Stimulated activated CD4-positive, alpha-beta T cell treated with anti-CD3 and anti-CD28 coated beads, Interleukin-12 subunit alpha, Interleukin-12 subunit beta, amount 100 ng/mL, for 48 hours (primary cell): Measurements from ENCODE around the gene ZDHHC18.
"Not testable (repeated sequence)": the region's sequence is repeated elsewhere in the genome, so short reads cannot be mapped to it uniquely, and the experiment has no call there.

Experiments used
- DNase-seq, 3 donors: peaks; one replicate each; pipeline ENCODE4 v3.0.0-alpha.2; 2020; ENCODE audit warnings: low read depth in 2 of 3, low spot score in 1 of 3

The ZDHHC18 gene

DNA sequence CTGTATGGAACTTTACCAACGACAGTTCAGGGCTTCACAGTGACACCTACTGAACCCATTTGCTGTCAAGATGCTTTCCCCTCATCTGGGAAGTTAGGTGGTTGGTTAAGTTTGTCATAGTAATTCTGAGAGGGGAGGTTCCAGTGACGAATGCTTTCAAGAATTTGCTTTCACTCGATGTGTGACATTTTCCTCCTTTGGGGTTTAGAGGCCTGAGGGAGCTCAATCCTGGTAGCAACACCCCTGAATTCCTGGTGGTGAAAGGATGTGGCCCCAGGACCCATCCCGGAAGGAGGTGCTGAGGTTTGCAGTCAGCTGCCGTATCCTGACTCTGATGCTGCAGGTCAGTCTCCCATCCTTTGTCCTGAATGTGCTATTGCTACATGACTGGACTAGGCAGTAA lies 35.9 kb upstream of the ZDHHC18 start:
- DNase-seq: peak in 1 of 3 donors; percentile 54

- no peak for DNase-seq
Measured at GRCh38 chr1:26791148-26791547, 35.3 kb upstream of the ZDHHC18 start.

DNA sequence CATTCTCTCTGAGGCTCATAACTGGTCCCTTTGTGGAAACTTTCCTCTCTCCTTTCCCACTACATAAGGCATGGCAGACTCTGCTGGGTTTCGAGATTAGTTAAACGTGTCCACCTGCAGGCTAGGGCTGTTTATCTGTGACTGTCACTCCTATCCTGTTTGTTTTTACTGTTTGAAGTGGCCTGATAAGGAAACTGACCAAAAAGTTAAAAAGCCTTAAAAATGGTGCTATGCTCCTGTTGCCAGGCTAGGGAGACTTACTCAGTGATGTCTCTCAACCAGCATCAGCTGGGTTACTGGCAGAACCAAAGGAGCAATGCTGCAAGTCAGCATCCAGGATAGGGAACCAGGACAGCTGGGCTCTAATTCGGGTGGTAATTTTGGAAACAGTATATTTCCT lies 34.9 kb upstream of the ZDHHC18 start:
- DNase-seq: no peak

GRCh38 chr1:26792924-26793323 lies 33.6 kb upstream of the ZDHHC18 start:
- no peak for DNase-seq

- DNase-seq: no peak
Measured at GRCh38 chr1:26794391-26794790, 32.1 kb upstream of the ZDHHC18 start.

- no peak for DNase-seq
Measured at GRCh38 chr1:26797627-26798026, 28.9 kb upstream of the ZDHHC18 start.

- no peak for DNase-seq
Measured at GRCh38 chr1:26799479-26800142, 26.9 kb upstream of the ZDHHC18 start.

DNA sequence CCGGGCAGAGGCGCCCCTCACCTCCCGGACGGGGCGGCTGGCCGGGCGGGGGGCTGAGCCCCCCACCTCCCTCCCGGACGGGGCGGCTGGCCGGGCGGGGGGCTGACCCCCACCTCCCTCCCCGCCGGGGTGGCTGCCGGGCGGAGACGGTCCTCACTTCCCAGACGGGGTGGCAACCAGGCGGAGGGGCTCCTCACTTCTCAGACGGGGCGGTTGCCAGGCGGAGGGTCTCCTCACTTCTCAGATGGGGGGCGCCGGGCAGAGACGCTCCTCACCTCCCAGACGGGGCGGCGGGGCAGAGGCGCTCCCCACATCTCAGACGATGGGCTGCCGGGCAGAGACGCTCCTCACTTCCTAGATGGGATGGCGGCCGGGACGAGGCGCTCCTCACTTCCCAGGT lies 22.6 kb upstream of the ZDHHC18 start:
- DNase-seq: not testable (repeated sequence)

- peak; percentile 62 to 80 (median 68) for DNase-seq
Measured at GRCh38 chr1:26810105-26810504, 16.4 kb upstream of the ZDHHC18 start.

DNA sequence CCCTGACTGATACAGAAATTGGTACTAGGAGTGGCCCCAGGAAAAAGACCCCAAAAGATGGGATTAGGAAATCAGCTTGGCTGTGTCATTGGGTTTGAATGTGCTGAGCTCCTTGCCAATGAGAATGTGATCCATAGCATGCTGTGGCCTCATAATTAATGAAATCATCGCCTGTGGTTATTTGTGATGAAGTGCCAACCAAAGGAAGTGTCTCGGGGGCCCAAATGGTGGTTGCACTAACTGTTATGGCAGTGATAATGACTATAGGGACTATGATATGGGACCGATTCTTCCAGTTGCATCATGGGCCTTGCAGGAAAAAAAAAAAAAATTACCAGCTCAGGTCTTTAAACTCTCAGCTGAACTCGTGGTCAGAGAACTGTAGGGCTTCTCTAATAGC lies 15.4 kb upstream of the ZDHHC18 start:
- no peak for DNase-seq

DNA sequence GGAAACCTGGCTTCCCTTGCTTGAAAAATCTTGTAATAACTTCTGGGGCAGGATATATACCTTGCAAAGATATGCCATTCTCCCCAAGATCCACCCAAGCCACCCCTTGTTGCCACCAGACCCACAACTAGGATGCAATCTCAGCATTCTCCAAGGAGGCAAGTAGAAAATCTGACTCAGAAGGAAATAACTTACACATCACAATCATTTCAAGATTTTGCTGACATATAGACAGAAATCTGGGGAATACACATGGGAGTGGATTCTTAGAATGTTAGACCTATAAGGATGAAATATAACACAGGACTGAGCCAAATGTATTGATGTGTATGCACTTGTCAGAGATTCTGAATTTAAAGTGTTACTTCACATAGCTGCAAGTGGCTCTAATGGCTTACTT lies 14.8 kb upstream of the ZDHHC18 start:
- DNase-seq: no peak

GRCh38 chr1:26814377-26814776 lies 12.1 kb upstream of the ZDHHC18 start:
- no peak for DNase-seq

DNA sequence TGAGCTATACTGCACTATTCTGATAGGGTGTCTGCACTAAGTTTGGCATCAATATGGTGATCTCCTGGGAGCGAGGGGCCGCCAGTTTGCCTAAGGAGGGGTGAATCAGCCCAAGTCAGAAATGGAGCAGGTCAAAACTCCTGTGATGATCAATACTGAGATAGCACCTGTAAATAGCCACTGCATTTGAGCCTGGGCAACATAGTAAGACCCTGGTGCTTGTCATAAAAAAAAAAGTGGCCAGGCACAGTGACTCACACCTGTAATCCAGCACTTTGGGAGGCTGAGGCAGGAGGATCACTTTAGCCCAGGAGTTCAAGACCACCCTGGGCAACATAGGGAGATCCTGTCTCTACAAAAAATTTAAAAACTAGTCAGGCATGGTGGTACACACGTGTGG lies 11.6 kb upstream of the ZDHHC18 start:
- no peak for DNase-seq

DNA sequence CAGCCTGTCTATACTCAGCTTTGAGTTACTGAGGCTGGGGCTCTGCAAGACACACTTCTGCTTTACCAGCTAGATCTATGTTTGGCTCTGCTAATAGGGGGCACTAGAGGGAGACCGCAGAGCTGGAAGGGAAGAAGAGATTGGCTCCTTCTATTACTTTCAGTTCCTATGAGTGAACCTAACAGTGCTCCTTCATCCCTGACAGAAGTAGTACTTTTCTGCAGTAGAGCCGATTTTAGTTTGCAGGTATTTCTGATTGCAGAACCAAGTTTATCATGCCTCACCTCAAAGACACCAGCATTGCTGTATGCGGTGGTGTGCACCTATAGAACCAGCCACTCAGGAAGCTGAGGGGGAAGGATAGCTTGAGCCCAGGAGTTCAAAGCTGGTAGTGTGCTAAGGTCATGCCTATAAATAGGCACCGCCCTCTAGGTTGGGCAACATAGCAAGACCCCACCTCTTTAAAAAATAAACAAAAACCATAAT lies 5.7 kb upstream of the ZDHHC18 start:
- DNase-seq: no peak

DNA sequence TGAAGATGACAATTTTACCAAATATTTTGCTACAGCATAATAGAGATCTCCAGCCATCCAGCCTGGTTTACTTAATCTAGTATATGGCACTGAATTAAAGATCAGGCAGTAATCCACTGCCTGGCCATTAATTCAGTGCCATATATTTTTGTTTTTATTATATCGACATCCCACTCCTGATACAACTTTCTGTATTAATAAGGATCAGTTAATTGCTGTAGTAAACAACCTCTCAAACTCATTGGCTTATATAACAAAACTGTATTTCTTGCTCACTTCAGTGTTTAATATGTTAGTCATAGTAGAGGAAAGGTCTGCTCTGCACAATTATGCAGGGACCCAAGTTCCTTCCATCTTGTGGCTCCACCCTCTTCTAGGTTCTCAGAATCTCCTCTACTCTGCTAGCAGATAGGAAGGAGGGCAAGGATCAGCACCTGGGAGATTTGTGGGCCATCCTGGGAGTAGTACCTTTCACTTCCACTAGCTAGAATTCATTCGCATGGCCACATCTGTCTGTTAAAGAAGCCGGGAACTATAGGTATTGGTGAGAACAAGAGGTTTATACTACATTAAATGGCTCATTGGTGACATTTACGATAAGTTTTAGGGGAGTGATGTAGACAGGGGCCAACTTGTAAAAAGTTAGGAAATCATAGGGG lies 3.6 kb upstream of the ZDHHC18 start:
- DNase-seq: no peak

GRCh38 chr1:26824731-26825130 lies 1.8 kb upstream of the ZDHHC18 start:
- DNase-seq: no peak

- no peak for DNase-seq
Measured at GRCh38 chr1:26827106-26827604, 667 bp downstream of the ZDHHC18 start.

GRCh38 chr1:26827663-26828062 lies 1.2 kb downstream of the ZDHHC18 start:
- no peak for DNase-seq

GRCh38 chr1:26828411-26828991 lies 2.0 kb downstream of the ZDHHC18 start:
- no peak for DNase-seq

DNA sequence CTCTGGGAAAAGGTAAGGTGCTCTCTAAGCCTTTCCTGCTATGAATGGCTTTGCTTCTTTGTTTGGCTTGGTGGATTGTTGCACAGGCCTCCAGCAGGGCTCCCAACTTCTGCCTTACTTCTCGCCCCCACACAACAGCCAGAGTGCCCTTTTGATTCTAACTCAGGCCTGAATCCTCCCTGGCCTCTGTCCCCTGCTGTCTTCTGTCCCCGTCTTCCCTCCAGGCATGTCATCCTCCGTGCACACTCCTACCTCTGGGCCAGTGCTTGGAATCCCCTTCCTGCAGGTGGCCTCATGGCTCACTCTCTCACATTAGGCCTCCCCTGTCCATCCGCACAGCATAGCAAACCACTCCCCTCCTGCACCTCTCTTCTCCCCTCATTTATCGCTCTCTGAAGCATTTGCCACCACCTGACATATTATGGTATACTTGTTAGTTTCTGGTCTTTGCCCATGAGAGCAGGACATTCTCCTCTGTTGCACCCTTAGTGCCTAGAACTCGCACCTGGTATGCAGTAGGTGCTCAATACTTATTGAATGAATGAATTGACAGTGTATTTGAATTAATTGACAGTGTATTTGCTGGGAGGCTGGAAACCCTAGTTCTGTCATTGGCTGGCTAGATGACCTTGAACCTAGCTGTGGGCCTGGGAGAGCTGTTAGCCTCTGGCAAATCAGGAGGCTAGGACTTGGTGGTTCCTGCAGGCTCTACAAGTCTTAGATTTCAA lies 2.9 kb downstream of the ZDHHC18 start:
- DNase-seq: no peak

DNA sequence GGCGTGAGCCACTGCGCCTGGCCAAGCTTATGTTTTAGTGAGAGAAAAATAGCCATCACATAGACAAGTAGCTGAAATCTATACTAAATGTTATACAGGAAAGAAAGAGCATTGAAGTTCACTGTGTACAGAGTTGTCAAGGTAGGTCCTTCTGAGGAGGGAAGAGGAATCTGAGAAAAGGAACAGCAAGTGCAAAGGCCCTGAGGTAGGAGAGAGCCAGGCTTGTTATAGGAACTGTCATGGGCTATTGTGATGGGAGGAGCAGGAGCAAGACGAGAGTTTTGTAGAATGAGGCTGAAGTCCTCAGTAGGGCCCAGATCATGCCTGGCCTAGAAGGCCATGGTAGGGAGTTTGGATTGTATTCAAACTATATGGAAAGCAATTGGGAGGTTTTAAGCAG lies 4.6 kb downstream of the ZDHHC18 start:
- DNase-seq: no peak
